Activated naive CD8-positive, alpha-beta T cell (primary cell): ENCODE results near the gene RAB11FIP5.
"Not testable (repeated sequence)": the region's sequence is repeated elsewhere in the genome, so short reads cannot be mapped to it uniquely, and the experiment has no call there.

Source experiments
- H3K27ac Mint-ChIP-seq: one replicate; pipeline ENCODE4 v1.8.0; 2021; ENCODE audit warnings: mixed read lengths
- H3K27me3 Mint-ChIP-seq: one replicate; pipeline ENCODE4 v1.8.0; 2021; ENCODE audit warnings: mixed read lengths
- H3K36me3 Mint-ChIP-seq: one replicate; pipeline ENCODE4 v1.8.0; 2021; ENCODE audit warnings: mixed read lengths
- H3K4me1 Mint-ChIP-seq: one replicate; pipeline ENCODE4 v1.8.0; 2021; ENCODE audit warnings: low read depth, mixed read lengths
- H3K4me3 Mint-ChIP-seq: one replicate; pipeline ENCODE4 v1.8.0; 2021; ENCODE audit warnings: mild to moderate bottlenecking, mixed read lengths
- H3K9me3 Mint-ChIP-seq: one replicate; pipeline ENCODE4 v1.8.0; 2021; ENCODE audit warnings: low read depth, mixed read lengths

Gene RAB11FIP5

GRCh38 chr2:73069855-73070642, 42.7 kb downstream of the RAB11FIP5 start:
- peak overlapping the region; percentile 90 for H3K4me3 Mint-ChIP-seq
- peaks cover 3% of the 10 kb centered on the region for H3K36me3 Mint-ChIP-seq
- peaks cover 33% of the 10 kb centered on the region for H3K4me1 Mint-ChIP-seq
- H3K27me3 Mint-ChIP-seq, result no peaks in the 10 kb centered on the region
- peak overlapping the region; percentile 47 for H3K27ac Mint-ChIP-seq
- H3K9me3 Mint-ChIP-seq, result no peaks in the 10 kb centered on the region

- peak overlapping the region; percentile 90 for H3K4me3 Mint-ChIP-seq
- no peaks in the 10 kb centered on the region for H3K9me3 Mint-ChIP-seq
- peaks cover 3% of the 10 kb centered on the region for H3K36me3 Mint-ChIP-seq
- peak overlapping the region; percentile 47 for H3K27ac Mint-ChIP-seq
- H3K27me3 Mint-ChIP-seq, result no peaks in the 10 kb centered on the region
- H3K4me1 Mint-ChIP-seq, result peaks cover 36% of the 10 kb centered on the region
Measured at GRCh38 chr2:73069041-73069854, 43.5 kb downstream of the RAB11FIP5 start.

GRCh38 chr2:73068147-73068546, 44.6 kb downstream of the RAB11FIP5 start:
- Mint-ChIP-seq H3K36me3 (peaks cover 3% of the 10 kb centered on the region), H3K9me3 (no peaks in the 10 kb centered on the region), H3K27me3 (no peaks in the 10 kb centered on the region), H3K27ac (no peak overlapping the region), H3K4me3 (no peak overlapping the region), H3K4me1 (peaks cover 38% of the 10 kb centered on the region)

GRCh38 chr2:73067043-73067442, 45.7 kb downstream of the RAB11FIP5 start:
- H3K27me3 Mint-ChIP-seq, result no peaks in the 10 kb centered on the region
- H3K27ac Mint-ChIP-seq, result no peak overlapping the region
- H3K4me3 Mint-ChIP-seq, result no peak overlapping the region
- no peaks in the 10 kb centered on the region for H3K9me3 Mint-ChIP-seq
- peaks cover 3% of the 10 kb centered on the region for H3K36me3 Mint-ChIP-seq
- peaks cover 32% of the 10 kb centered on the region for H3K4me1 Mint-ChIP-seq

- H3K27me3 Mint-ChIP-seq, H3K4me3 Mint-ChIP-seq, H3K36me3 Mint-ChIP-seq, H3K9me3 Mint-ChIP-seq, H3K27ac Mint-ChIP-seq: not testable (repeated sequence)
- peaks cover 27% of the 10 kb centered on the region for H3K4me1 Mint-ChIP-seq
Measured at GRCh38 chr2:73065070-73065469, 47.7 kb downstream of the RAB11FIP5 start.

- Mint-ChIP-seq H3K4me1 (peaks cover 18% of the 10 kb centered on the region), H3K27ac (peak overlapping the region; percentile 55), H3K36me3 (peaks cover 10% of the 10 kb centered on the region), H3K9me3 (no peaks in the 10 kb centered on the region), H3K4me3 (no peak overlapping the region), H3K27me3 (no peaks in the 10 kb centered on the region)
Measured at GRCh38 chr2:73063909-73064875, 48.6 kb downstream of the RAB11FIP5 start.

- Mint-ChIP-seq H3K9me3 (no peaks in the 10 kb centered on the region), H3K27me3 (no peaks in the 10 kb centered on the region), H3K4me3 (no peak overlapping the region), H3K27ac (no peak overlapping the region), H3K36me3 (peaks cover 10% of the 10 kb centered on the region), H3K4me1 (peaks cover 12% of the 10 kb centered on the region)
Measured at GRCh38 chr2:73063472-73063871, 49.3 kb downstream of the RAB11FIP5 start.

GRCh38 chr2:73059106-73059505, 53.6 kb downstream of the RAB11FIP5 start:
- H3K36me3 Mint-ChIP-seq, result peaks cover 14% of the 10 kb centered on the region
- H3K4me3 Mint-ChIP-seq, result no peak overlapping the region
- H3K27ac Mint-ChIP-seq, result no peak overlapping the region

GRCh38 chr2:73054980-73055379, 57.8 kb downstream of the RAB11FIP5 start:
- H3K4me1 Mint-ChIP-seq, result no peaks in the 10 kb centered on the region
- H3K27me3 Mint-ChIP-seq, result no peaks in the 10 kb centered on the region
- H3K36me3 Mint-ChIP-seq, result peaks cover 14% of the 10 kb centered on the region
- H3K27ac Mint-ChIP-seq, result no peak overlapping the region
- no peaks in the 10 kb centered on the region for H3K9me3 Mint-ChIP-seq
- H3K4me3 Mint-ChIP-seq, result no peak overlapping the region

More at GRCh38 chr2:73059106-73059505, 53.6 kb downstream of the RAB11FIP5 start:
- no peaks in the 10 kb centered on the region for H3K9me3 Mint-ChIP-seq
- H3K27me3 Mint-ChIP-seq, result no peaks in the 10 kb centered on the region
- peaks cover 2% of the 10 kb centered on the region for H3K4me1 Mint-ChIP-seq

GRCh38 chr2:73053316-73054114, 59.2 kb downstream of the RAB11FIP5 start:
- peaks cover 9% of the 10 kb centered on the region for H3K36me3 Mint-ChIP-seq
- H3K27ac Mint-ChIP-seq, result no peak overlapping the region
- no peaks in the 10 kb centered on the region for H3K9me3 Mint-ChIP-seq
- H3K4me3 Mint-ChIP-seq, result no peak overlapping the region
- H3K4me1 Mint-ChIP-seq, result no peaks in the 10 kb centered on the region
- H3K27me3 Mint-ChIP-seq, result no peaks in the 10 kb centered on the region

GRCh38 chr2:73050121-73050545, 62.6 kb downstream of the RAB11FIP5 start:
- H3K4me1 Mint-ChIP-seq, result no peaks in the 10 kb centered on the region
- no peak overlapping the region for H3K27ac Mint-ChIP-seq
- no peak overlapping the region for H3K4me3 Mint-ChIP-seq
- H3K27me3 Mint-ChIP-seq, result no peaks in the 10 kb centered on the region
- H3K9me3 Mint-ChIP-seq, result no peaks in the 10 kb centered on the region
- peaks cover 2% of the 10 kb centered on the region for H3K36me3 Mint-ChIP-seq

- Mint-ChIP-seq H3K9me3 (no peaks in the 10 kb centered on the region), H3K4me1 (peaks cover 12% of the 10 kb centered on the region), H3K27me3 (no peaks in the 10 kb centered on the region), H3K4me3 (no peak overlapping the region), H3K36me3 (peaks cover 3% of the 10 kb centered on the region), H3K27ac (no peak overlapping the region)
Measured at GRCh38 chr2:73043929-73044832, 68.6 kb downstream of the RAB11FIP5 start.

- Mint-ChIP-seq H3K9me3 (no peaks in the 10 kb centered on the region), H3K27ac (no peak overlapping the region), H3K27me3 (no peaks in the 10 kb centered on the region), H3K4me1 (peaks cover 12% of the 10 kb centered on the region), H3K4me3 (no peak overlapping the region), H3K36me3 (peaks cover 3% of the 10 kb centered on the region)
Measured at GRCh38 chr2:73043276-73043675, 69.5 kb downstream of the RAB11FIP5 start.
